GM06990 (cell line): ENCODE data around the gene MAP7.

ENCODE experiments used
- DNase-seq: peaks from one replicate; pipeline ENCODE4 v3.0.0-alpha.2; 2011; ENCODE audit not compliant: insufficient read length; ENCODE audit errors: extremely low read depth
- H3K27me3 ChIP-seq: replicated peaks from 2 replicates; pipeline ENCODE4 v1.6.0; 2011; ENCODE audit warnings: low read length; ENCODE audit not compliant: control insufficient read depth, insufficient read depth
- H3K36me3 ChIP-seq: 2 replicates; pipeline ENCODE4 v1.5.1; 2011; ENCODE audit warnings: low read length; ENCODE audit not compliant: control insufficient read depth, insufficient read depth
- H3K4me3 ChIP-seq: replicated peaks from 2 replicates; pipeline ENCODE4 v1.5.1; 2011; ENCODE audit warnings: low read depth, mild to moderate bottlenecking, control low read depth, low read length
- CTCF ChIP-seq: IDR thresholded peaks from 2 replicates; pipeline ENCODE4 v1.5.1; 2011; ENCODE audit warnings: low read length, control low read depth, mild to moderate bottlenecking, inconsistent platforms; ENCODE audit not compliant: insufficient read depth, poor library complexity, severe bottlenecking

The MAP7 gene

GRCh38 chr6:136331461-136331860, 218.8 kb downstream of the MAP7 start:
- H3K4me3 ChIP-seq: no peak overlapping the region
- DNase-seq: no peak
- H3K27me3 ChIP-seq: no peaks in the 10 kb centered on the region; the same call in none of the 2 replicates
- no peaks in the 10 kb centered on the region for H3K36me3 ChIP-seq
- no peak for TF ChIP-seq CTCF

- no peak for DNase-seq
- no peaks in the 10 kb centered on the region; the same call in none of the 2 replicates for H3K27me3 ChIP-seq
- H3K36me3 ChIP-seq: no peaks in the 10 kb centered on the region
- TF ChIP-seq CTCF: no peak
- no peak overlapping the region for H3K4me3 ChIP-seq
Measured at GRCh38 chr6:136330634-136331033, 219.6 kb downstream of the MAP7 start.

GRCh38 chr6:136326038-136326553, 224.1 kb downstream of the MAP7 start:
- no peaks in the 10 kb centered on the region for H3K36me3 ChIP-seq
- H3K27me3 ChIP-seq: no peaks in the 10 kb centered on the region
- no peak overlapping the region for H3K4me3 ChIP-seq
- DNase-seq: no peak
- no peak for TF ChIP-seq CTCF

- Histone ChIP-seq H3K4me3 (no peak overlapping the region), H3K27me3 (no peaks in the 10 kb centered on the region), H3K36me3 (no peaks in the 10 kb centered on the region)
- TF ChIP-seq CTCF: no peak
- no peak for DNase-seq
Measured at GRCh38 chr6:136324686-136325380, 225.4 kb downstream of the MAP7 start.

- no peak for DNase-seq
- no peaks in the 10 kb centered on the region for H3K36me3 ChIP-seq
- no peaks in the 10 kb centered on the region for H3K27me3 ChIP-seq
- TF ChIP-seq CTCF: no peak
- H3K4me3 ChIP-seq: no peak overlapping the region
Measured at GRCh38 chr6:136323431-136324112, 226.7 kb downstream of the MAP7 start.
